ENCODE results near the gene ITIH5. TPM values are rescaled to one million over a fixed set of nuclear protein-coding genes. Genes with fewer than 3 reads are reported as not detected.

Gene ITIH5
- polyA plus RNA-seq, 3 donors, result 20.0 to 29.0 (median 28.1) TPM

DNA sequence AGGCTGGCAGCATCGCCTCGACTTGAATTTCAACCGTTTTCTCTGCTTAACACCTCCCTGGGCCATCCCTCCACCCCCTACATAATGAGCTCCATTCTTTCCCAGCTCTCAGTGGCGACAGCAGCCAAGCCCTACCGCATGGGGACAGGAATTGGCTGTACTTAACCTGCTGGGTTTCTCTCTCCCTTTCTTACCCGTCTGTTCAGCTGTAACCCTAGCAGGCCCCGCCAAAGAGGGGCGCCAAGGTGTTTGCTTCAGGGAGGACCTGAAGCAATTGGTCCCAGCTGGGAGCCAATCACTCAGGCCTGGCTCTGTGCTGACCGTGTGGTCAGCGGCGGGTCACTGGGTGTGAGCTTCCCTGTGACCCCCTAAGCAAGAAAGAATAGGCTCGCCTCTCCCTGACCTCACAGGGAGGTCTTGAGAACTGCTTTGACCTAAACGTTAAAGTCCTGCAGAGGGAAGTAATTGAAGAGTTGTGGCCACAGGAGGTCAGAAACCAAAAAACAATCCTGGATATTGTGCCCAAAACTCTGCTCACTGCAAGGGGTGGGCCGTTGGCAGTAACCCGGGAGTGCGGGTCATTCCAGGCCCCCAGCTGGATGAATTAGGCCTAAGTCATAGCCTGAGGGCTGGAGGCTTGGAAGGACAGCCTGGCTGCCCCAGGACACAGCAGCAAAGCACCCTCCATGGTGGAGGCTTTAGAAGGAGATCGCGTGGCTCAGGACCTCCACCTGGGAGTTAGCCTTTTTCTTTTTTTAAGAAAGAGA lies 114.6 kb downstream of the ITIH5 start:
- no peak for DNase-seq

DNA sequence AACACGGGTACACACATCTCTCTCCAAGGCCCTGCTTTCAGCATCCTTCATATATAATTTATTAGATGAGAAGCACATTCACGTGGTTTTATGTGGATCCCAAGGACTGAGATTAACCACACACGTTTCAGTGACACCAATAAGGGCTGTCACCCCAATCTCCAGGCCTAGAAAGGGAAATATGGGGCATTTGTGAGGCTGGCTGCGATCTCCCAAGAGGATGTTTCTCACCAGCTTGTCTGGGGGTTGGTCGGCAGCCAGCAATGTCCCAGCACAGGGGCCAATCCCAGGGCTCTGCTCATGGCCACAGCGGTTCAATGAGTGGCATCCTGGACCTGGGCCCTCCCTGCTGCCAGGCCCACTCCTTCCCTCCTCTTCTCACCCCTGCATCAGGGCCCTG lies 115.5 kb downstream of the ITIH5 start:
- DNase-seq, result no peak

DNA sequence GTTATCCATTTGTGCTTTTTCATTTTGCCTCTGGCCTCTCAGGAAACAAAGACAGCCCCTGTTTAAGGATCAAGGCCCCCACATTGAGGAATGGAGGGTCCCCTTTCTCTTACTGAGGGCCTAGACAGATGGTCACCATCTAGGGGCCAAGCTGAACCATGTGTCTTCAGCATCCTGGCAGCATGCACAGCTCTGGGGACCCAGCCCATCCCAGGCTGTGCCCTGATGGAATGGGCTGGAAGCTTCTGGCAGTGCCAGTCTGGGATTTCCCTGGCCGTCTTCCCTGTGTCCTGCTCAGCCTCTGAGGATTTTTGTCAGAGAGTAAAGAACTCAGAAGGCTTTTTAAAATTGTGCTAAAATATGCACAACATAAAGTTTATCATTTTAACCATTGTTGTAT lies 116.8 kb downstream of the ITIH5 start:
- no peak for DNase-seq

DNA sequence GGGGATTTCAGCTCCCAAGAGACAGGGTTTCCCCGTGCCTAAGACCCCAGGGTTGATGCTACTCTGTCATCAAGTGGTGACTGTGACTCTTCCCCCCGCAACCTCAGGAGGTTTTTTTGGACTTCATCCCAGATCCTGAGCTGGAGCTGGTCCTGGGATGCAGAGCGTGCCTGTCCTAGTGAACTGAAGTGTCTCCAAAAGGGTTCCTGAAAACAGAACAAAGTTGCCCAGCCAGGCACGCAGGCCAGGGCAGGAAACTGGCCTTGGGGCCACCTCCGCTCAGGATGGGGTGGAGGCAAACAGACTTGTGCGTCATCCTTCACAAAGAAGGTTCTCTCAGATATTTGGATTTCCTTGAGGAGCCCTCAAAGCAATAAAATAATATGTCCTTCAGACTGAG lies 118.9 kb downstream of the ITIH5 start:
- no peak for DNase-seq

DNA sequence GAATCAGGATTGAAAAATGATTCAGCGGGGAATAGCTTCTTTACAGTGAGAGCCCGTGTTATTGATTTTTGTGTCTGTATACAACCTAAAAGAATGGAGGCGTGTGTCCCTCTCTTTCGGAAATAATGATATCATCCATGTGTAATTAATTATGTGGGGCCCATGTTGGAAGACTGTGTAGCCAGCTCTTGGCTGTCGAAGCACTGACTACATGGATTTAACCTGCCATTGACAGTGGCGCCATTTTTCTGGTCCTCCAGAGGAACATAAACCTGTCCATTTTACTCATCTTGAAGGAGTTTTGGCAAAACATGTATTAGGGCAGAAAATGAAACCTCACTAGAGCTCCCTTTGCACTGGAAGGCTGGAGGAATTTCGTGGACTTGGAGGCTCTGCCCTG lies 119.6 kb downstream of the ITIH5 start:
- DNase-seq, result no peak

DNA sequence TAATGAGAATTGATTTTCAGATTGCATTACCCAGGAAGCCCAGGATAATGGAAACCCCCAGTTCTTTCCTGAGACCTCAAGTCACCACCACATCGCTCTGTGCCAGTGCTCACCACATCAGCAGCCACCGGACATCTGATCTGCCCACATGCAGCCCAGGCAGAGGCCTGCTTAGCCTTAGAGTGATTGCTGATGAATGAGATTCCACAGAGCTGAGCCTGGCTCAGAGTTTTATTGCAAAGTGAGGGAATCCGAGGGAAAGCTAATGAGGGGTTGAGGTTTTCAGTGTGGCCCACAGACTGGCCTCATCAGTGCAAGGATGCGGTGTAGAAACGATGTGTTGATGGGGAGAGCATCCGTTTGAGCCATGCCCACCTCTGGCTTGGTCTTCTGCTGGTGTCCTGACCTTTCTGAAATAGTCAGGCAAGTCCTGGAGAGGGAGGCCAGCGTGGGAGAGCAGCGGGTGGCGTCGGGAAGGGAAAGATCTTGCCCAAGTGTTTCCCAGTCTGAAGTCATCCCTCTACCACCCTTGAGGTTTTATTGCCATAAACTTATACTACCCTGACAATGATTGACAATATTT lies 120.3 kb downstream of the ITIH5 start:
- DNase-seq, result no peak

DNA sequence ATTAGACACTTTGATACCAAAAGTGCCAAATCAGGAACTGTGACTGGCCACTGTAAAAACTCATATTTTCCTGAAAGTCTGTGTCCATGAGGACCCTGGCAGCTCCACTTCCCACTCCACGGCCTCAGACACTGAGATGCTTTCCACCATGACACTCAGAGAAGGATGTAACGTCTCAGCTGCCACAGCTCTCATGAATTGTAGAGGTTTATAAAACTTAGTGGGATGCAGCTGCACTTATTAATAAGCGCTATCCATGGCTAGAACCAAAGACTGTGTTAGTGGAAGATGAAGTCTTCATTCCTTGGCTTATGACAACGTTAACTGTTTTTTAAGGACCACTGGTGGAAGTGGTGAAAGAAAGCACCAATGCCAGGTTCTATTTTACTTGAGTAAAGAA lies 121.0 kb downstream of the ITIH5 start:
- DNase-seq, result no peak

DNA sequence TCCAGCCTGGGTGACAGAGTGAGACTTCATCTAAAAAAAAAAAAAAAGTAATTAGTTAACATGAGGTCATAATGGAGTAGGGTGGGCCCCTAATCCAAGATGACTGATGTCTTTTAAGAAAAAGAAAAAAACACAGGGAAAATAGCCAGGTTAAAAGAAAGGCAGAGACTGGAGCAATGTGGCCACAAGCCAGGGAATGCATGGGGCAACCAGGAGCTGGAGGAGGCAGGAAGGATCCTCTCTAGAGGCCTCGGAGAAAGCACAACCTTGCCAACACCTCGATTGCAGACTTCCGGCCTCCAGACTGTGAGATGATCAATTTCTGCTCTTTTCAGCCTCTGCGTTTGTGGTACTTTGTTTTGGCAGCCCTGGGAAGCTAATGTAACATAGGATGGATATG lies 121.5 kb downstream of the ITIH5 start:
- no peak for DNase-seq

DNA sequence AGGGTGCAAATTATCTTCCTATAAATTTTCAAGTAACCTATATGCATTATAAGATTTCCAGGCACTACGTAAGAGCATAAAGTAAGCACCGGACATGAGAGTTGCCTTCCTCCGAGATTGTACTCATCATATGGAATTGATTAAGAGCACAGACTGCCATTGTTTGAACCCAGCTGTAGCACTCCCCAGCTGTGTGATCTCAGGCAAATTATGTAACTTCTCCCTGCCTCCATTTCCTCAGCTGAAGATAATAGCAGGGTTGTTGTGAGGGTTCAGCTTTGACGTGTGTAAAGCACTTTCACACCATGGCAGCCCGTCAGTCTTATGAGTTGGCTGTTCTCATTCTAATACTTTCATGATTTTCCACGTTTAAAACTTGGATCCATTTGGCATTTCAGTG lies 122.6 kb downstream of the ITIH5 start:
- DNase-seq, result no peak

DNA sequence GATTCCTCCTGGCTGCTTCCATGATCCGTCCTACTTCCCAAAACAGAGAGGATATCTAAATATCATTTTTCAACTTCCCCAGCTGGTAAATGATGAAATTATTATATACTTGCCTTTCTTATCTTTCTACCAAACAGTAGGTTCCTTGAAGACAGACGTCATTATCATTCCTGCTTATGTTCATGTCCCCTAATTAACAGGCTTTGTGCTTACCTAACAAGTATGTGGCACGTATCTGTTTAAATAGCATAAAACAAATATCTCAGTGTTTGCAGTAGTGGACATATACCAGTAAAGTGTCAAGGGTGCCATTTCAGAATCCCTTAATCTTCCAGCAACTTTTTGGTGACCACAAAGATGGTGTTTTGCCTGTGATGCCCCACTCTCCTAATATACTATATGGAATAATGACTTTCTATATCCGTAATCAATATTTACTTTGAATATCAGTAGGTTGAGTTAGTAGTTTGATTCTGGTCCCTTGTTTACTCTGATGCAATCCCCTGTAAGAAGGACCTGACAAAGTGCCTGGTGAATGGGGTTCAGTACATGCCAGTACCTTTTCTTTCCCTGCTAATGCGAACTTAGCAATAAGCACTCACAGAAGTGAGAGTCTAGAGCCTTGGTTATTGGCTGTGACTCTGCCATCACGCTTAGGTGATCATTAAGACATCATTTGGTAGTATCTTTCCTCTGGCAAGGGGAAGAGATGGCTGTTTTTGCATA lies 124.4 kb downstream of the ITIH5 start:
- no peak for DNase-seq

DNA sequence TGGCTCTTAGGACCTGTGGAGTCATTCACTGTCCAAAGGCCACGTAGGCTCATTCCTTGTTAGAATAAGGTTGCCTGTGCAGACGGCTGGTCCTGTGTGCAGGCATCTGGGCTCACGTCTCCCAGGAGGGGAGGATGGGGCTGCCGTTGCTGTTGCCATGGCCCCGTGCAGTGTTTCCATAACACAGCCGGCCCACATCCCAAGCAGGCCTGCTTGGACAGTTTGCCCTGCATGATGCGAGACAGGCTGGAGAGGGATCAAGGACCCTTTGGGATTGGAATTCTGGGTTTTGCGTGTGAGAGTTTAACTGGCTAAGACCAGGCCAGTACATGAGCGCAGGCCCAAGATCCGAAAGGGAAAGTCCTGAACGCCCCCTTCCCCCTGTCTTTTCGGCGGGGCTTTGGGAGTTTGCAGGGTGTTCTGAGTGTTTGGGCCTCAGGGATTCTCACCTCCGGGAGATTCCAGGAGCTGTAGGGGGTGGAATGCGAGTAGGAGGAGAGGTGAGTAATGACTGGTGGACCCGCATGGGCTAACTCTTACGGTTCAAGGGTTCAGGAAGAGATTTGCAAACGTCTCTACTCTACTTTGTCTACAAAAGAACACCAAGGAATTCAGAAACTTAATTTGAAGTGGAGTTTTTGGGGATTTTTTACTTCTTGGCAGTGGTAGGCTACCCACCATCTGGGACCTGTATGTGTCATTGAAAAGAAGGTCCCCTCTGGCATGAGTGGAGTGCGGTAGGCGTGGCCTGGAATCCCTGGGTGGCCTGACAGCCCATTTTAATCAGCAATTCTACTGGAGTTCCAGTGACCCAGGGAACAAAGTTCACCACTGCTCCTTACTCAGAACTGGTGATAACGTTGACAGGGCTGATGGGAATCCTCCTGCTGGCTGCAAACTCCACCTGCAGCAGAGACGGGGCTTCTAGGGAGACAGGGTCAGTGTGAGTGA lies 125.4 kb downstream of the ITIH5 start:
- DNase-seq, result peak; percentile 73

DNA sequence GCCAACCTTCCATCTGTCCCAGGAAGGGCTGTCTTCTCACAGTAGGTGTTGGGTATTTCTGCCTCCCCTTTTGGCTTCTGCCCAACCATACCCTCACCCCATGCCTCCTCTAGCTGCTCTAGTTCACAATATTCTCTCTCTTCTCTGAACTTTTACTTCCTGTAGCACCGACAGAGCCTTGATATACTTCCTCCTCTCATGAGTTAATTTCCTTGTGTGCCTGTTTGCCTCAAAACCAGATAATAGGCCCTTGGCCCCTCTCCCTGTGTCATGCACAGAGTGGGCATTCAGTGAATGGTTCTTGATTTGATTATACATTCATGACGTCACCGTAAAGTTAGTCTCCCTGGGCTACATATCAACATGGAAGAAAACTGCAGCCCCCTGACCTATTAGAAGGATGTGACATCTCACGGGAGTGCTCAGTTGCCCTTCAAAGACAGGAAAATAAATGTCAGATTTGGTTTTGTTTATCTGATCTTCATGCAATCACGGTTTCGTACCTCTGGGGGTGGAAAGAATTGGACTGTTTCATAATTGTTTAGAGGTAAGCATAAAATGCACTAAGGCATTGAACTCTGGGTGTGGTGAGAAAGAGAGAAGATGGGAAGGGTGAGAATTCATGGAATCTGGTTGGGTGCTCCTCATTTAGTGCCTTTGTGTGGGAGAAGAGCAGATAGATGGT lies 127.7 kb downstream of the ITIH5 start:
- no peak for DNase-seq

DNA sequence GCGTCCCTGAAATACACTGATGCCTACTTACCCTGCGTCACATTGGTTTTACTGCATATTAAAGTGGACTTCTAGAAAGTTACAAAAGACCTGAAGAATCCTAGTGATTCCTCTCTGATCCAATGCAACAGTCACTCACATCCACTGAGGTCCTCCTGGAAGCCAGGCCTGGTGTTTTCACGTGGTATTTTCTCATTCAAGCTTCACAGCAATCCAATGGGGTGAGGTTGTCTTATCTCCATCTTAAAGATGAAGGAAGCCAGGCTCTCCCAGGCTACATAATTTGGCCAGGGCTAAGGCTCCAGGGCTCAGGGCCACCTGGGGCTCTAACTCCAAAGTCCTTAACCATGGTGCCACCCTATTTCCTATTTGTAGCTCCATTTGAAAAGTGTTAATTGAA lies 129.6 kb downstream of the ITIH5 start:
- DNase-seq, result no peak

DNA sequence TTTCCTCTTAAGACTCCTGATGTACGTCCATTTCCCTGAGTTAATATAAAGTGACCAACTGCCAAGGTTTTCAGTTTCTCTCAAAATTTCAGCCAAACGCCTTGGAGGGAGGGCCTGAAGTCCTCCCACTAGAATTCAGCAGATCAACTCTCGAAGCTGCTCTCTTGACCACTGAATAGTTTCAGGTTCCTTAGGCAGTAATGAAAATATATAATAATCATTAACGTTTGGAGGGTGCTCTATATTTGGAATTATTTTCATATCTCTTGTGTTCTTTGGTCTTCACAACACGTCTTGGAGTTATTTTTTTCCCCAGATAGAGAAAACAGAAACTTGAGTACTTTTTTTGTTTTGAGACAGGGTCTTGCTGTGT lies 132.3 kb downstream of the ITIH5 start:
- DNase-seq, result no peak

DNA sequence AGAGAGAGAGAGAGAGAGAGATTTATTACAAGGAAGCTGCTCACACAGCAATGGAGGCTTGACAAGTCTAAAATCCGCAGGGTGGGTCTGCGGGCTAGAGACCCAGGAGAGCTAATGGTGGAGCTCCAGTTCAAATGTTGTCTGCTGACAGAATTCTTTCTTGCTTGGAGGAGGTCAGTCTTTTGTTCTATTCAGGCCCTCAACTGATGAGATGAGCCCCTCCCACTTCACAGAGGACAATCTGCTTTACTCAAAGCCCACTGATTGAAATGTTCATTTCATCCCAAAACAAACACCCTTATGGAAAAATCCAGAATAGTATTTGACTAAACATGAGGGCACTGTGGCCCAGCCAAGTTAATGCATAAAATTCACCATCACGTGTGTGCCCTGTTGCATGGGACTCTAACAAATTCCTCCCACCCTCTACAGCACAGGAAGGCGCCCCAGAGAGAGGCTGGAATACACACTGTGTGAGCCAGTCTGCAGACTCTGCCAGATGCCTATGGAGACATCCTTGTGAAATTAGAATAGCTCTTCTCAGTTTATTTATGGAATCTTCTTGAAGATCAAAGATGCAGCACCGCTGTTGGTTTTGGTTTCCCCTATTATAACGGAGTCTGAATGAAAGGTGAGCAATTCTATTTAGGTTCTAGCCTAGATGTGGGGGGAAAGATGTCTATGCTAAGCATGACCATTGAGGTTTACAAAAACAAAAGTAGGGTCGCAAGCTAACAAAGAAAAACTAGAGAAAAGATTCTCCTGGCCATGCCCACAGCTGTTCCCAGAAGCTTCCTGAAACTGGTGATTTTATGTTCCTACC lies 132.9 kb downstream of the ITIH5 start:
- DNase-seq, result no peak

DNA sequence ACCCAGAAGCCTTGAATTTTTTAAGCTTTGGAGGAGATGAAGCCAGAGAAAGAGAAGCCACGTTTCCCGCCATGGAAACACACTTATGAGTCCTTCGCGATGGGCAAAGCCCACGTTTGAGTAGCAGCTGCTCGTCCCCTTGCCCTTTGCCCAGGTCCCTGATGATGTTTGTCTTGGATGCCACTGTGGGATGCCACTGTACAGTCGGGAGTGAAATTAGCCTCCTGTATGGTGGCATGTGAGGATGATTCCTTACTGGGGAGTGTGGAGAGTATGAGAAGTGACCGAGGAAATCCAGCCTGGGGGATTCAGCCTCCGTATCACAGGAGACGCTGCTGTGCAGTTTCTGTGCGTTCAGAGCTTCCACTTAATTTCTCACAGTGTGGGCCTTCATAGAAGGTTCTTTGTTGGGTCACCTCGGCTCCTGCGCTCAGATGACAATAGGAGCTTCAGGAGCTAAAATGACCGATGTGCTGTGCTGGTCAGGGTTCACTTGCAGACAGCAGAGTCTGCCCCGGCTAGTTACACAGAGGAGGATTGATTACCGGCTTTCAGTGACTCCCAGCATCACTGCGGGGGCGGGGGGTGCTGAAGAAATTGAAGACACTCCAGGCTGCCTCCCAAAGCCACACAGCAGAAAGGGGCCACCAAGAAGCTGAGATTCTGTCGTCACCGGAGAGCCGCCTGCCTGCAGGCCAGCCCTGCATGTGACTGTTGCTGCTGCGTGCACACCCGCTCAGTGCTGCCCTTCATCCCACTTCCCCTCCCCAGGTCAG lies 133.9 kb downstream of the ITIH5 start:
- peak; percentile 44 for DNase-seq

DNA sequence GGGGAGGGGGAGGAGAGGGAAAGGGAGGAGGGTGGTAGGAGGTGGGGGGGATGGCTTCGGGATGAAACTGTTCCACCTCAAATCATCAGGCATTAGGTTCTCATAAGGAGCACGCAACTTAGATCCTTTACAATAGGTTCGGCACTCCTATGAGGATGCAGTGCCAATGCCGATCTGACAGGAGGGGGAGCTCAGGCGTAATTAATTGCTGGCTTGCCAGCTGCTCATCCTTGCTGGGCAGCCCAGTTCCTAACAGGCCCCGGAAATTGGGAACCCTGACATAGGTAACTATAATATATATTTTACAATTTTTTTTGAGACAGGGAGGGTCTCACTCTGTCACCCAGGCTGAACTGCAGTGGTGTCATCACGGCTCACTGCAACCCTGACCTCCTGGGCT lies 137.1 kb downstream of the ITIH5 start:
- no peak for DNase-seq

DNA sequence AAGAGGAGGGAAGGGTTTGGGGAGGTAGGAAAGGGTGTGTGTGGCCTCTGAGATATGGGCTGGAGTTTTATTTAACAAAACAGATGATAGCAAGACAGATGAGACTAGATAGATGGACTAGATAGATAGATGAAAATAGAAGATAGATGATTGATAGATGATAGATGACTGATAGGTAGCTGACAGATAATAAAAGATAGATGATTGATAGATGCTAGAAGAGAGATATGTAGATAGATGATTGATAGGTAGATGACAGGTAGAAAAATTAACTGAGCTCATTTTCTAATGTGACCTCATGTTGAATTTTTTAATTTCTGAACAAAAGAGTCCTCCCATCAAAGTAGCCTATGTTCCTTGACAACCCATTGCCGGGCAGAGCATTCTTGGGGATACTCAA lies 139.3 kb downstream of the ITIH5 start:
- DNase-seq, result no peak

DNA sequence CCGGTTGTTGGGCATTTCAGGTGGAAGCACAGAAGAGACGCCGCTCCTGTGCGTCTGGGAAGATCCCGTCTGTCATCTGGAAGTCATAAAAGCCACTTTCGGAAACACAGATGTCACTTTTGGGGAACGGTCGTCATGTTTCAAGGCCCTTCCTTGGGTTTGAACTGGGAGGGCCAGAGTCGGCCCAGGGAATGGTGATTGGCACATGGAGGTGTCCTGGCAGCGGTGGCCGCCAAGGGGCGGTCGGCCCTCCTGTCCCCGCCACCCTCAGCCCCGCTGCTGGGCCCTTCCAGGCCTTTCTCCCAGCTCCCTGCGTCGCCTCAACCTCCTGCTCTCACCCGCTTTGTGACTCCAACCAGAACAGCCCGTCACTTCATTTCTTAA lies 140.8 kb downstream of the ITIH5 start:
- no peak for DNase-seq

Data from renal pelvis (tissue), 4 donors.